Keratinocyte (primary cell): Measurements from ENCODE around the gene NUP160.

ENCODE experiments used
- CTCF ChIP-seq, 3 experiments: IDR thresholded peaks in 1 of 3; conservative IDR thresholded peaks in 1 of 3; optimal IDR thresholded peaks in 1 of 3; 2 replicates in 2 of 3; 3 replicates in 1 of 3; pipeline versions ENCODE3 to v1.5.1; 2011; ENCODE audit warnings: low read length in 3 of 3, mild to moderate bottlenecking in 3 of 3, moderate library complexity in 2 of 3, control low read depth in 1 of 3, inconsistent platforms in 1 of 3; ENCODE audit not compliant: insufficient read depth in 2 of 3; ENCODE audit errors: extremely low read depth in 1 of 3
- EZH2 ChIP-seq: IDR thresholded peaks from one replicate; pipeline ENCODE4 v1.6.1; 2012; ENCODE audit warnings: inconsistent platforms, mild to moderate bottlenecking, low read length, moderate library complexity

DNA sequence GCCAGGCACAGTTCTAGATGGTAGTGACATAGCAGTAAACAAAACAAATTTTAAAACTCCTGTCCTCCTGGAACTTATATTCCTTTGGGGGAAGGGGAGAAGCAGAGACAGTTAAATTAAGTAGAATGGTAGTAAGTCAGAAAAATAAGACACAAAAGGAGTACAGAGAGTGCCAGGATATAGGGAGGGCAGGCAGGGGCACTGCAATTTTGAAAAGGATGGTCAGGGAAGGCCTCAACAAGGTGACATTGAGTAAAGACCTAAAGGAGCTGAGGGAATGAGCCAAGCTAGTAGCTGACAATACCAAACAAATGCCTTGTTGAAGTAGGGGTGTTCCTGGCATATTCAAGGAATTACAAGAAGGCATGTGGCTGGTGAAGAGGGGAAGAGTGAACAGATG is 10.2 kb downstream of the NUP160 start:
- TF ChIP-seq CTCF (optimal IDR thresholded peaks at IDR 0.05 in 1 of 3, IDR thresholded peaks at IDR 0.05 in 1 of 3, conservative IDR thresholded peaks at IDR 0.05 in 1 of 3; ENCODE audit: extremely low read depth in 1 of 3, insufficient read depth in 2 of 3, low read length in 3 of 3): no peak
- TF ChIP-seq EZH2: no peak
